Astrocyte (in vitro differentiated cells and primary cell): ENCODE measurements around the gene CYBRD1. TPM values are rescaled to one million over a fixed set of nuclear protein-coding genes. Genes with fewer than 3 reads are reported as not detected.

Source experiments
- DNase-seq: peaks from one replicate; pipeline ENCODE4 v3.0.0-alpha.2; 2010; ENCODE audit warnings: low read depth
- FAIRE-seq: peaks from 2 replicates; lab custom pipeline; 2011; peaks lifted over from hg19 to GRCh38; lab: Jason Lieb, UNC
- H2AFZ ChIP-seq: 2 replicates; pipeline ENCODE4 v1.6.0; 2012; ENCODE audit warnings: low read depth, low read length, inconsistent platforms
- H3K27ac ChIP-seq: 2 replicates; pipeline ENCODE4 v1.5.1; 2011; ENCODE audit warnings: low read depth, low read length, inconsistent platforms
- H3K27me3 ChIP-seq: 2 replicates; pipeline ENCODE4 v1.6.0; 2011; ENCODE audit warnings: low read length, inconsistent platforms; ENCODE audit not compliant: insufficient read depth
- H3K36me3 ChIP-seq: 2 replicates; pipeline ENCODE4 v1.5.1; 2011; ENCODE audit warnings: low read length, inconsistent platforms; ENCODE audit not compliant: insufficient read depth
- H3K4me1 ChIP-seq: 2 replicates; pipeline ENCODE4 v1.5.1; 2011; ENCODE audit warnings: low read length, inconsistent platforms; ENCODE audit not compliant: insufficient read depth
- H3K4me2 ChIP-seq: 2 replicates; pipeline ENCODE4 v1.6.0; 2012; ENCODE audit warnings: low read length, inconsistent platforms
- H3K4me3 ChIP-seq: 2 replicates; pipeline ENCODE4 v1.5.1; 2011; ENCODE audit warnings: low read depth, mild to moderate bottlenecking, low read length, inconsistent platforms; ENCODE audit not compliant: insufficient read depth
- H3K79me2 ChIP-seq: 2 replicates; pipeline ENCODE4 v1.6.0; 2012; ENCODE audit warnings: mild to moderate bottlenecking, low read length, inconsistent platforms; ENCODE audit not compliant: insufficient read depth
- H3K9ac ChIP-seq: 2 replicates; pipeline ENCODE4 v1.6.0; 2012; ENCODE audit warnings: mild to moderate bottlenecking, low read length, inconsistent platforms
- H3K9me3 ChIP-seq: 2 replicates; pipeline ENCODE4 v1.5.1; 2012; ENCODE audit warnings: low read depth, mild to moderate bottlenecking, low read length, inconsistent platforms; ENCODE audit not compliant: insufficient read depth
- H4K20me1 ChIP-seq: 2 replicates; pipeline ENCODE4 v1.6.0; 2012; ENCODE audit warnings: low read length, inconsistent platforms; ENCODE audit not compliant: insufficient read depth
- H3K27ac Mint-ChIP-seq: one replicate; pipeline ENCODE4 v1.8.0; 2021; ENCODE audit warnings: mild to moderate bottlenecking, mixed read lengths; ENCODE audit not compliant: unreplicated experiment
- H3K27me3 Mint-ChIP-seq: one replicate; pipeline ENCODE4 v1.8.0; 2021; ENCODE audit warnings: low read depth, mixed read lengths; ENCODE audit not compliant: unreplicated experiment
- H3K36me3 Mint-ChIP-seq: one replicate; pipeline ENCODE4 v1.8.0; 2021; ENCODE audit warnings: low read depth, mixed read lengths; ENCODE audit not compliant: unreplicated experiment
- H3K4me1 Mint-ChIP-seq: one replicate; pipeline ENCODE4 v1.8.0; 2021; ENCODE audit warnings: low read depth, mixed read lengths; ENCODE audit not compliant: unreplicated experiment
- H3K4me3 Mint-ChIP-seq: one replicate; pipeline ENCODE4 v1.8.0; 2021; ENCODE audit warnings: mild to moderate bottlenecking, moderate library complexity, mixed read lengths; ENCODE audit not compliant: unreplicated experiment
- H3K9me3 Mint-ChIP-seq: one replicate; pipeline ENCODE4 v1.8.0; 2021; ENCODE audit warnings: mild to moderate bottlenecking, mixed read lengths; ENCODE audit not compliant: unreplicated experiment
- EZH2 ChIP-seq: IDR thresholded peaks from 2 replicates; pipeline ENCODE4 v1.6.1; 2012; ENCODE audit warnings: mild to moderate bottlenecking, low read length, inconsistent platforms; ENCODE audit not compliant: insufficient read depth
- total RNA-seq: library from RNA; stranded (reverse); gene quantifications from 2 replicates; pipeline ENCODE4 v1.2.1, GENCODE V29; 2021
- TF ChIP-seq, protein P1 (sequence below): IDR thresholded peaks from 2 replicates; pipeline ENCODE4 v1.5.1; 2011; ENCODE audit warnings: low read depth, mild to moderate bottlenecking, inconsistent platforms, low read length, moderate library complexity; ENCODE audit not compliant: insufficient read depth

Gene CYBRD1
- total RNA-seq, 1 donor from 2014 or later: 26.7 TPM

DNA sequence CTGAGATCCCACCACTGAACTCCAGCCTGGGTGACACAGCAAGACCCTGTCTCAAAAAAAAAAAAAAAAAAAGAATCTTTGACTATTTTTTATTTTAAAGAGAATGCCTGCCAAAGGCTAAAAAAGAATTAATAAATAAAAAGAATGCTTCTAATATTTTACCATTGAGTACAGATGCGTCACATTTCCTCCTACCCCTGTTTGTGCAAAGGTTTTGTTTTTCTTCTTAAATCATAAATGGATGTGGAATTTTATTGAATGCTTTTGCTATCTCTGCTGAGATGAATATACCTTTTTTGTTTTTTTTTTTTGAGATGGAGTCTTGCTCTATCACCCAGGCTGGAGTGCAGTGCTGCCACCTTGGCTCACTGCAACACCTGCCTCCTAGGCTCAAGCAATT, 22.8 kb downstream of the CYBRD1 start:
- H3K27ac Mint-ChIP-seq: no peak overlapping the region
- no peak overlapping the region for H3K4me3 Mint-ChIP-seq
- Histone ChIP-seq H3K79me2 (peaks cover 5% of the 10 kb centered on the region), H3K4me2 (no peak overlapping the region), H3K4me3 (no peak overlapping the region), H3K4me1 (no peaks in the 10 kb centered on the region), H4K20me1 (no peaks in the 10 kb centered on the region), H3K27me3 (no peaks in the 10 kb centered on the region), H3K9me3 (no peaks in the 10 kb centered on the region), H2AFZ (no peak overlapping the region), H3K9ac (no peak overlapping the region), H3K27ac (no peak overlapping the region), H3K36me3 (peaks cover 8% of the 10 kb centered on the region)
- no peaks in the 10 kb centered on the region for H3K27me3 Mint-ChIP-seq
- H3K36me3 Mint-ChIP-seq: peaks cover 7% of the 10 kb centered on the region
- TF ChIP-seq EZH2: no peak
- TF ChIP-seq, protein P1, sequence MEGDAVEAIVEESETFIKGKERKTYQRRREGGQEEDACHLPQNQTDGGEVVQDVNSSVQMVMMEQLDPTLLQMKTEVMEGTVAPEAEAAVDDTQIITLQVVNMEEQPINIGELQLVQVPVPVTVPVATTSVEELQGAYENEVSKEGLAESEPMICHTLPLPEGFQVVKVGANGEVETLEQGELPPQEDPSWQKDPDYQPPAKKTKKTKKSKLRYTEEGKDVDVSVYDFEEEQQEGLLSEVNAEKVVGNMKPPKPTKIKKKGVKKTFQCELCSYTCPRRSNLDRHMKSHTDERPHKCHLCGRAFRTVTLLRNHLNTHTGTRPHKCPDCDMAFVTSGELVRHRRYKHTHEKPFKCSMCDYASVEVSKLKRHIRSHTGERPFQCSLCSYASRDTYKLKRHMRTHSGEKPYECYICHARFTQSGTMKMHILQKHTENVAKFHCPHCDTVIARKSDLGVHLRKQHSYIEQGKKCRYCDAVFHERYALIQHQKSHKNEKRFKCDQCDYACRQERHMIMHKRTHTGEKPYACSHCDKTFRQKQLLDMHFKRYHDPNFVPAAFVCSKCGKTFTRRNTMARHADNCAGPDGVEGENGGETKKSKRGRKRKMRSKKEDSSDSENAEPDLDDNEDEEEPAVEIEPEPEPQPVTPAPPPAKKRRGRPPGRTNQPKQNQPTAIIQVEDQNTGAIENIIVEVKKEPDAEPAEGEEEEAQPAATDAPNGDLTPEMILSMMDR: no peak
- H3K9me3 Mint-ChIP-seq: peaks cover 1% of the 10 kb centered on the region
- H3K4me1 Mint-ChIP-seq: peaks cover 1% of the 10 kb centered on the region
- DNase-seq (no peak), FAIRE-seq (no peak)

DNA sequence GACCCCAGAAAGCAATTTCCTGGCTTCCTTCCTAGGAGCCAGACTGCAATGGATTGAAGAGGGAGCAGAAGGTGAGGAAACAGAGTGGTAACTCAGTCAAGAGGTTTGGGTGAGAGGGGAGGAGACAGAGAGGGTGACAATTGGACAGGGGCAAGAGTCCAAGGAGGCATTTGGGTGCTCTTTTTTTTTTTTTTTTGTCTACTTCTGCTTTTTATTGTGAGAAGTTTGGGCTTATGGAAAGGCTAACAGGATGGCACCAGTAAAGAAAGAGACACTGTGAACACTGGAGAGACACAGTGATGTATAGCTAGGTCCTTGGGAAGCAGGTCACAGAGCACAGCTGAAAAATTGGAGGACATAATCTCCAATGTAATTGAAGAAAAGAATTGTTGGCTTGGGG, 25.0 kb downstream of the CYBRD1 start:
- Mint-ChIP-seq H3K27ac (no peak overlapping the region), H3K9me3 (peaks cover 1% of the 10 kb centered on the region), H3K27me3 (no peaks in the 10 kb centered on the region), H3K36me3 (peaks cover 2% of the 10 kb centered on the region), H3K4me3 (no peak overlapping the region), H3K4me1 (peaks cover 10% of the 10 kb centered on the region)
- H3K27me3 ChIP-seq: no peaks in the 10 kb centered on the region
- H2AFZ ChIP-seq: no peak overlapping the region
- no peak overlapping the region for H3K4me2 ChIP-seq
- no peaks in the 10 kb centered on the region for H3K79me2 ChIP-seq
- FAIRE-seq (no peak), DNase-seq (no peak)
- peaks cover 6% of the 10 kb centered on the region for H3K4me1 ChIP-seq
- H3K27ac ChIP-seq: no peak overlapping the region
- no peaks in the 10 kb centered on the region for H3K9me3 ChIP-seq
- no peaks in the 10 kb centered on the region for H4K20me1 ChIP-seq
- no peak overlapping the region for H3K9ac ChIP-seq
- TF ChIP-seq EZH2: no peak
- TF ChIP-seq, protein P1: no peak
- H3K4me3 ChIP-seq: no peak overlapping the region
- peaks cover 5% of the 10 kb centered on the region for H3K36me3 ChIP-seq

DNA sequence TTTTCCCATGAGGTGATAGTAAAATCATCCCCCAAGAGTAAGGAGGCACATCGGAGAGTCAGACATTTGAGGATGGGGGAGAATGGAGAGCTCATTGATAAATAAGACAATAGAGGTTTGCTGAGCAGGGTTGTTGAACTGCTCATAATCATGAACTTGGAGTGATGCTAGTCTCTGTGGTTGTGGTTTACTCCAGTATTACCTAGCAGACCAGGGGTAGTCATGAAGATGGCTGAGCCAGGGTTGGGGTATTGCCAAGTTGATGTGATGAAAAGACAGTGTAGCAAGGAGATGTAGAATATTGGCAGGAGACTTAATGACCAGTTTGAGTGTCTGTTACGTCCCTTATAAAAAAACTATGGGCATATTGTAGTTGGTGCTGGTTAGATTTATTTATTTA, 25.4 kb downstream of the CYBRD1 start:
- H4K20me1 ChIP-seq: no peaks in the 10 kb centered on the region
- H3K9ac ChIP-seq: no peak overlapping the region
- FAIRE-seq (no peak), DNase-seq (peak; percentile 65)
- H3K27me3 Mint-ChIP-seq: no peaks in the 10 kb centered on the region
- H3K4me3 Mint-ChIP-seq: no peak overlapping the region
- no peaks in the 10 kb centered on the region for H3K9me3 ChIP-seq
- no peaks in the 10 kb centered on the region for H3K27me3 ChIP-seq
- H3K4me2 ChIP-seq: no peak overlapping the region
- H3K4me1 Mint-ChIP-seq: peaks cover 11% of the 10 kb centered on the region
- peaks cover 1% of the 10 kb centered on the region for H3K9me3 Mint-ChIP-seq
- no peak overlapping the region for H2AFZ ChIP-seq
- peaks cover 6% of the 10 kb centered on the region for H3K4me1 ChIP-seq
- peaks cover 5% of the 10 kb centered on the region for H3K36me3 ChIP-seq
- TF ChIP-seq, protein P1: no peak
- no peak for TF ChIP-seq EZH2
- peaks cover 2% of the 10 kb centered on the region for H3K36me3 Mint-ChIP-seq
- H3K27ac Mint-ChIP-seq: no peak overlapping the region
- no peaks in the 10 kb centered on the region for H3K79me2 ChIP-seq
- no peak overlapping the region for H3K27ac ChIP-seq
- no peak overlapping the region for H3K4me3 ChIP-seq
